Skeletal muscle tissue (tissue), 4 donors: ENCODE measurements around the gene PPIL4. TPM values are rescaled to one million over a fixed set of nuclear protein-coding genes. Genes with fewer than 3 reads are reported as not detected.

Experiments
- H3K27ac ChIP-seq: one replicate; pipeline ENCODE4 v1.7.0; 2013; ENCODE audit warnings: mild to moderate bottlenecking, low read depth, low read length, inconsistent platforms
- H3K27me3 ChIP-seq, 3 donors: one replicate each; pipeline ENCODE4 v1.7.0; 2013; ENCODE audit warnings: low read length in 3 of 3; ENCODE audit not compliant: control insufficient read depth in 3 of 3, insufficient read depth in 3 of 3
- H3K36me3 ChIP-seq, 3 donors: one replicate each; pipeline ENCODE4 v1.7.0; 2013; ENCODE audit warnings: low read length in 3 of 3; ENCODE audit not compliant: control insufficient read depth in 3 of 3, insufficient read depth in 3 of 3
- H3K4me1 ChIP-seq, 3 donors: one replicate each; pipeline ENCODE4 v1.7.0; 2013; ENCODE audit warnings: low read length in 3 of 3, mild to moderate bottlenecking in 3 of 3; ENCODE audit not compliant: control insufficient read depth in 3 of 3, insufficient read depth in 3 of 3
- H3K4me3 ChIP-seq, 3 donors: one replicate each; pipeline ENCODE4 v1.7.0; 2013; ENCODE audit warnings: low read length in 3 of 3
- H3K9ac ChIP-seq, 3 donors: one replicate each; pipeline ENCODE4 v1.7.0; 2013; ENCODE audit warnings: low read length in 3 of 3, mild to moderate bottlenecking in 3 of 3, moderate library complexity in 2 of 3, low read depth in 1 of 3
- H3K9me3 ChIP-seq, 3 donors: one replicate each; pipeline ENCODE4 v1.7.0; 2013; ENCODE audit warnings: low read length in 3 of 3; ENCODE audit not compliant: control insufficient read depth in 3 of 3
- total RNA-seq: library from RNA; depleted of rRNA; stranded (reverse); fragments of >200 nt; gene quantifications from one replicate; pipeline ENCODE4 v1.2.3, GENCODE V29; 2014
- donor health status: Osteomylitis.

Gene PPIL4, protein sequence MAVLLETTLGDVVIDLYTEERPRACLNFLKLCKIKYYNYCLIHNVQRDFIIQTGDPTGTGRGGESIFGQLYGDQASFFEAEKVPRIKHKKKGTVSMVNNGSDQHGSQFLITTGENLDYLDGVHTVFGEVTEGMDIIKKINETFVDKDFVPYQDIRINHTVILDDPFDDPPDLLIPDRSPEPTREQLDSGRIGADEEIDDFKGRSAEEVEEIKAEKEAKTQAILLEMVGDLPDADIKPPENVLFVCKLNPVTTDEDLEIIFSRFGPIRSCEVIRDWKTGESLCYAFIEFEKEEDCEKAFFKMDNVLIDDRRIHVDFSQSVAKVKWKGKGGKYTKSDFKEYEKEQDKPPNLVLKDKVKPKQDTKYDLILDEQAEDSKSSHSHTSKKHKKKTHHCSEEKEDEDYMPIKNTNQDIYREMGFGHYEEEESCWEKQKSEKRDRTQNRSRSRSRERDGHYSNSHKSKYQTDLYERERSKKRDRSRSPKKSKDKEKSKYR
- total RNA-seq: 19.3 TPM

DNA sequence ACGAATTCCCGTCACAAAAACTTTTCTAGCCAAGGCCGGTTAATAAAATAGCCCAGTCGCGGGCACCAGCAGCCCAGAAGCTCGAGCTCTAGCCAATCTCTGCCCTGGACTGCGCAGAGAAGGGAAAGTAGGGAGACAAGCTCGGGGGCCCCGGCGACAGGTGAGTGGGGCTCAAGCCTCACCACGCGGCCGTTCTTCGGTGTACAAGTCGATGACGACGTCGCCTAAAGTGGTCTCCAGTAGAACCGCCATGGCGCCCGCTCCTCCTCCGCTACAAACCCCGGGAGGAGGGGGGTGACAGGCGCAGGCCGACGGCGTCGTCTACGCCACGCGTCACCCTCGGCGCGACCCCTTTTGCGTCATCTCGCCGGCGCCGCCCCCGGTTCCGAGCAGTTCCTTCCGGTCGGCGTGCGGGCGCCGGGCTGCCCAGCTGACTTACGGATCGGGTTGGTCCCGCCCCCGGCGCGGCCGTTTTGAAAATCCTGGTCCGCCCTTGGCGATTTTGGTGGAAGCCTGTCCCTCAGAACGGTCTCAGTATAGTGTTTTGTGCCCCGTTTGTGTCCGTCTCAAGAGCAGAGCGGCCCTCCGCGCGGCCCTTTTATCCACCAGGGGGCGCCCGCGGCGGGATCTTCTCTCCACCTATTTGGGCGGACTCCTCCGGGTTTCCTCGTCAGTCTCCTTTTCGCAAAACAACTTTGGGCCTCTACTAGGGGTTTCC, at the start of gene PPIL4:
TSS of gene PPIL4 (minus strand) at position 290 of the 718 bp plus-strand sequence. CDS start at position 252, 38 bp downstream.
- peak within 1 kb of the TSS; percentile 100 for H3K27ac ChIP-seq
- H3K9ac ChIP-seq: peak within 1 kb of the TSS; percentile 97 to 100 (median 100)
- H3K4me3 ChIP-seq: peak within 1 kb of the TSS; percentile 83 to 99 (median 92)
- peaks cover 0 to 2% (median under 1%) of the 10 kb centered on the region in 3 donors for H3K36me3 ChIP-seq
- no peaks in the 10 kb centered on the region for H3K9me3 ChIP-seq
- no peaks in the 10 kb centered on the region for H3K27me3 ChIP-seq
- peaks cover 14 to 23% (median 17%) of the 10 kb centered on the region in 3 donors for H3K4me1 ChIP-seq

DNA sequence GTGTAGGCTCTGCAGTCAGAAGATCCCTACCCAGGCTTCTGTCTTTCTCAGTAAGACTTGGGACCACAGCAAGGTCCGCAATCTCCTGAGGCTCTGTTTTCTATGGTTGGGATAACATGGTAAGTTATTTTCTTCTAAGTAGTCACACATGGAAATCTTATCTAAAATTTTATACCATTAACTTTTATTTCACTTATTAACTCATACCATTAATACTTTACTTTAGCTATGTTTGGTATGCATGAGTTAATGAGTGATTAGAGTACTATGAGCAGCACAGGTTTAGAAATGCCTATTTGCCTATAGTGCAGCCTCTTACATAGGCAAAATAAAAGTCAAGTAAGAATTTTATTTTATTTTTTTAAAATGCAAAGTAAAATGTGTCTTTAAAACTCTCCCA, 47.6 kb upstream of the PPIL4 start:
- Histone ChIP-seq H3K4me1 (no peaks in the 10 kb centered on the region), H3K36me3 (peaks cover 24 to 42% (median 40%) of the 10 kb centered on the region in 3 donors), H3K27me3 (no peaks in the 10 kb centered on the region), H3K9me3 (no peaks in the 10 kb centered on the region), H3K9ac (no peak overlapping the region), H3K4me3 (no peak overlapping the region), H3K27ac (no peak overlapping the region)

DNA sequence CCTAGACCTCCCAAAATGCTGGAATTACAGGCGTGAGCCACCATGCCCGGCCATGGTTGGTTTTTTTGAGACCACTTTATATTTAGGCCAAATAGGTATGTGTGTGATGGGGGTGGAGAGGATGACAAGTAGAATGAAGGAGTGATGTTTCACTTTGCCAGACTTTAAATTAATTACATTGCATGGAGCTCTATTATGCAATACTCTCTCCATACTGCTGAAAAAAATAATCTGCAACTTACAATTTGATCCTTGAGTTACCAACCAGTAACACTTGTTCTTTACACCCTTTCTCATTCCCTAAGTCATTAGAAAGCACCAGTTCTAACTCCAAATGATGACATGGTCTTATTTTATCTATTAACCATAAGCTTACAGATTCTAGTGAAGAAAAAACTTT, 47.1 kb upstream of the PPIL4 start:
- Histone ChIP-seq H3K9ac (no peak overlapping the region), H3K4me3 (no peak overlapping the region), H3K9me3 (no peaks in the 10 kb centered on the region), H3K27ac (no peak overlapping the region), H3K4me1 (no peaks in the 10 kb centered on the region), H3K27me3 (no peaks in the 10 kb centered on the region), H3K36me3 (peaks cover 24 to 41% (median 38%) of the 10 kb centered on the region in 3 donors)

DNA sequence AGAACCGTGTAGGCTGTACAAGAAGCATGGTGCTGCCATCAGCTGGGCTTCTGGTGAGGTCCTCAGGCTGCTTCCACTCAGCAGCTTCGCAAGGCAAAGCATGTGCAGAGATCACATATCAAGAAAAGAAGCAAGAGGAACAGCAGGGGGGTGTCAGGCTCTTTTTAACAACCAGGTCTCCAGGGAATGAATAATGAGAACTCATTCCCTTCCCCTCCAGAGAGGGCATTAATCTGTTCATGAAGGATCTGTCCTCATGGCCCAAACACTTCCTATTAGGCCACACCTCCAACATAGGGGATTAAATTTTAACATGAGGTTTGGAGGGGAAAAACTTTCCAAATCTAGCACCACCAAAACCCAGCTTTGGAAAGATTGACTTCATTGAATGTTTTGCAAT, 40.3 kb upstream of the PPIL4 start:
- H3K4me3 ChIP-seq: no peak overlapping the region
- H3K9ac ChIP-seq: no peak overlapping the region
- H3K9me3 ChIP-seq: no peaks in the 10 kb centered on the region
- H3K27ac ChIP-seq: no peak overlapping the region
- no peaks in the 10 kb centered on the region for H3K4me1 ChIP-seq
- no peaks in the 10 kb centered on the region for H3K27me3 ChIP-seq
- peaks cover 9 to 34% (median 32%) of the 10 kb centered on the region in 3 donors for H3K36me3 ChIP-seq

DNA sequence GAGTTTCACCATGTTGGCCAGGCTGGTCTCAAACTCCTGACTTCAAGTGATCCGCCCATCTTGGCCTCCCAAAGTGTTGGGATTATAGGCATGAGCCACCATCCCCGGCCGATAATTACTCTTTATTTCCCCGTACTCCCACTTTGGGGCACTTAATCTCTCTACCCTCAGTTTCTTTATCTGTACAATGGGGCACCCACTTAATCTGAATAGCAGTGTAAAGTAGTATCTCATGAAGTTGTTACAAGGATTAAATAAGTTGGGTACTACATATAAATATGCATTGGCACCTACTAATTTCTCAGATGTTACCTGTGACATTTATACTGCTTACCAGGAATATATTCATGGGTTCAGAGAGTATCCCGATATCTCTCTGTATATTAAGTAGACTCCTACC, 35.5 kb upstream of the PPIL4 start:
- no peaks in the 10 kb centered on the region for H3K4me1 ChIP-seq
- peaks cover 15 to 34% (median 25%) of the 10 kb centered on the region in 3 donors for H3K36me3 ChIP-seq
- no peaks in the 10 kb centered on the region for H3K9me3 ChIP-seq

DNA sequence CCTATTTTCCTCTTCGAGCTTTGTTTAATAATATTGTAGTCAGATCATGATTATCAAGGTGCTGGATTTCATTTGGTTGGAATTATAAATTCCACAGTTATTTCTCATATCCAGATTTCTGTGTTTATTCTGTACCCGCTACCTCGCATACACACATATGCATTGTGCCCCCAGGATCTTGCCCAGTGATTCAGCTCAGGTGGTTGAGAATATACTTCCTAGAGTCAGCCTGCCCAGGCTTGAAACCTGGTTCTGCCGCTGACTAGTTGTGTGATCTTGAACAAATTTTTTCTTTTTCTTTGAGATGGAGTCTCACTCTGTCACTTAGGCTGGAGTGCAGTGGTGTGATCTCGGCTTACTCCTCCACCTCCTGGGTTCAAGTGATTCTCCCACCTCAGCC, 35.0 kb upstream of the PPIL4 start:
- H3K9ac ChIP-seq: no peak overlapping the region
- H3K9me3 ChIP-seq: no peaks in the 10 kb centered on the region
- no peaks in the 10 kb centered on the region for H3K4me1 ChIP-seq
- H3K27ac ChIP-seq: no peak overlapping the region
- H3K4me3 ChIP-seq: no peak overlapping the region
- peaks cover 12 to 35% (median 20%) of the 10 kb centered on the region in 3 donors for H3K36me3 ChIP-seq
- H3K27me3 ChIP-seq: no peaks in the 10 kb centered on the region

More for the DNA sequence above, 35.5 kb upstream of the PPIL4 start:
- Histone ChIP-seq H3K27me3 (no peaks in the 10 kb centered on the region), H3K9ac (no peak overlapping the region), H3K4me3 (no peak overlapping the region), H3K27ac (no peak overlapping the region)

DNA sequence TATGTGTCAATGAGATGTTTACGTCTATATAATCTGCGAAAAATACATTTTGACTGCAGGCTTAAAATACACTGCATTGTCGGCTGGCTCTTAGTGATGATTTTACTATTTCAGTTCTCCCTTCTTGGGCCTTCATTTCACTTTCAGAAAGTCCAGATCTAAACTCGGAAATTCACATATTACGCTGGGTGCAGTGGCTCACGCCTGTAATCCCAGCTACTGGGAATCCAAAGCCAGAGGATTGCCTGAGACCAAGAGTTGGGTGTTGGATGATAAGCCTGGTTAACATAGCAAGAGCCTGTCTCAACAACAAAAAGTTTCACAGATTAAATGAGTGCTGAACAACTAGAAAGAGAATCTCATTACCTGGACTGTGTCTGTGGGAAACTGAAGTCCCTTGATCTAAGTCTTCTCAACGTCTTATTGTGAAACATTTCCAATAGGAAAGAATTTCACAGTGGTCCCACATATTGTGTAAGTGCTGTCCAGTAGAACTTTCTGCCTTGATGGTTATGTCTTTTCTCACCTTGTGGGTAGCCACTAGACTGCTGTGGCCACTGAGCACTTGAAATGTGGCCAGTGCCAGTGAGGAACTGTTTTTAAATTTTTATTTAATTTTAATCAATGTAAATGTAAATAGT, 22.2 kb upstream of the PPIL4 start:
- Histone ChIP-seq H3K9me3 (no peaks in the 10 kb centered on the region), H3K9ac (no peak overlapping the region), H3K27ac (no peak overlapping the region), H3K4me3 (no peak overlapping the region), H3K36me3 (peaks cover 0 to 2% (median 0%) of the 10 kb centered on the region in 3 donors), H3K4me1 (peaks cover 0 to 12% (median 8%) of the 10 kb centered on the region in 3 donors), H3K27me3 (no peaks in the 10 kb centered on the region)

DNA sequence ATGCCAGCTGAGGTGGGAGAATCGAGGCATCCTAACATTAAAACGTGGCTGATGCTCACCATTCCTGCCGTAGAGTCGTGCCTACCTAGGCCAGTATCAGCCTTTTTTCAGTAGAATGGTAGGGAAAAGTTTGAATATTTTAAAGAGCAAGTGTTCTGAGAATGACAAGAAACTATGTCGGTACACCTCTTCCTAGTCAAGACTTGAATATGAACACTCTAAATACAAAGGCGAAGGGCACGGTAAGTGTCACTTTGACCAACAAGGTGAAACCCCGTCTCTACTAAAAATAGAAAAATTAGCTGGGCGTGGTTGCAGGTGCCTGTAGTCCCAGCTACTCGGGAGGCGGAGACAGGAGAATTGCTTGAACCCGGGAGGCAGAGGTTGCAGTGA, 21.3 kb upstream of the PPIL4 start:
- Histone ChIP-seq H3K27me3 (no peaks in the 10 kb centered on the region), H3K4me3 (peak overlapping the region; percentile 83 to 95 (median 92)), H3K9me3 (no peaks in the 10 kb centered on the region), H3K36me3 (no peaks in the 10 kb centered on the region), H3K9ac (peak overlapping the region; percentile 89 to 92 (median 91)), H3K27ac (peak overlapping the region; percentile 91), H3K4me1 (peaks cover 0 to 12% (median 8%) of the 10 kb centered on the region in 3 donors)

DNA sequence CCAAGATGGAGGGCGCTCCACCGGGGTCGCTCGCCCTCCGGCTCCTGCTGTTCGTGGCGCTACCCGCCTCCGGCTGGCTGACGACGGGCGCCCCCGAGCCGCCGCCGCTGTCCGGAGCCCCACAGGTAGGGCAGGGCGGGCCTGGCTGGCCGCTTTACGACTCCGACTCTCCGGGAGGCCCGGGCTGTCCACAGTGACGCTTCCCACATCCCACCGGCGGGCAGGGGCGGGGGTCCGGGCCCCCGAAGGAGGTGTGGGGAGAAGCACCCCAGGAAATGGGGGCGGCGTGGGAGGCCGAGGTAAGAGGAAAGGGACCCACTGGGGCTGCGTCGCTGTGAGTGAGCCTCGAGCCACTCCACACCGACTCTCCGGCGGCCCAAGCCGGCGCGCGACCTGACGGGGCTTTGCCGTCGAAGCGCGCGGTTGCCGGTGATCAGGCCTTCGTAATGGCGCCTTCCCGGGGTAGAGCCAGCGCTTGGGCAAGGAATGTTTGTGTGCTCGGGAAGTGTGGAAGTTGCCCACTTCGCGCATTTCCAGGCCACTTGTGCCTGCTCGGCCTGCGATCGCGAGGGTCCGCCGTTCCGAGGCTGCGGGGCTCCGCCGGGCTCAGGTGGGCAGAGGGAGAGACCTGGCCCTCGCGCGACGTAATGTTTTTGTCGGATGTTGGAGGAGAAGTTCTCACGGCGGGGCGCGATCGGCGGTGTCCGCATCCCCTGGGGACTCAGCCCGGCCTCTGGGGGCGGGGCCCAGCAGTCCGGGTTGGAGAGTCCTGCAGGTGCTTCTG, 20.8 kb upstream of the PPIL4 start:
- H3K4me1 ChIP-seq: peaks cover 0 to 12% (median 8%) of the 10 kb centered on the region in 3 donors
- H3K9ac ChIP-seq: peak overlapping the region; percentile 89 to 92 (median 91)
- H3K27me3 ChIP-seq: no peaks in the 10 kb centered on the region
- no peaks in the 10 kb centered on the region for H3K9me3 ChIP-seq
- H3K27ac ChIP-seq: peak overlapping the region; percentile 91
- H3K4me3 ChIP-seq: peak overlapping the region; percentile 83 to 95 (median 92)
- no peaks in the 10 kb centered on the region for H3K36me3 ChIP-seq
